ENCODE results near the gene BTBD1. TPM values are rescaled to one million over a fixed set of nuclear protein-coding genes. Genes with fewer than 3 reads are reported as not detected.

The BTBD1 gene
- total RNA-seq = 68.1 and 109 TPM in 2 replicates

GRCh38 chr15:83066734-83067637, at the start of gene BTBD1:
Gene BTBD1 (minus strand): TSS chr15:83067252. CDS start chr15:83067151, 101 bp downstream.

GRCh38 chr15:83106994-83107840, 40.2 kb upstream of the BTBD1 start, which contains the start of gene TM6SF1:
Gene TM6SF1 (plus strand): TSS chr15:83107645. CDS start chr15:83107681, 36 bp downstream.

GRCh38 chr15:83011271-83012075, 55.6 kb downstream of the BTBD1 start, which contains the start of gene C15orf40:
Gene C15orf40 (minus strand): TSS chr15:83011639. CDS start chr15:83011607, 32 bp downstream.

GRCh38 chr15:82985688-82986441, 81.2 kb downstream of the BTBD1 start, which contains the start of gene RAMAC:
Gene RAMAC (plus strand): TSS chr15:82986210. CDS start chr15:82989019, 2,809 bp downstream.

Small RNAs within 50 kb of the gene (small RNA-seq; reads per million reads assigned to genes)
- gene MIR4515 (ENCODE audit: low replicate concordance) = not detected

Other genes starting within 250 kb of the BTBD1 start
- 1.3 and 2.0 TPM in 2 replicates for gene HOMER2, start 114.5 kb downstream of the BTBD1 start, total RNA-seq
- 32.1 and 41.6 TPM in 2 replicates for gene RAMAC, start 81.0 kb downstream of the BTBD1 start, total RNA-seq
- 9.4 and 12.9 TPM in 2 replicates for gene C15orf40, start 55.6 kb downstream of the BTBD1 start, total RNA-seq
- gene TM6SF1, start 40.4 kb upstream of the BTBD1 start, total RNA-seq = 2.6 and 4.4 TPM in 2 replicates
- 32.2 and 39.2 TPM in 2 replicates for gene HDGFL3, start 140.6 kb upstream of the BTBD1 start, total RNA-seq
- 26.5 and 54.5 TPM in 2 replicates for gene BNC1, start 217.4 kb upstream of the BTBD1 start, total RNA-seq